NCI-H510A (cell line): ENCODE results near the gene HSFX3.
"Not testable (repeated sequence)": the region's sequence is repeated elsewhere in the genome, so short reads cannot be mapped to it uniquely, and the experiment has no call there.

Experiments
- DNase-seq: peaks from one replicate; lab custom pipeline; 2025; lab: John Stamatoyannopoulos, UW

Gene HSFX3, protein sequence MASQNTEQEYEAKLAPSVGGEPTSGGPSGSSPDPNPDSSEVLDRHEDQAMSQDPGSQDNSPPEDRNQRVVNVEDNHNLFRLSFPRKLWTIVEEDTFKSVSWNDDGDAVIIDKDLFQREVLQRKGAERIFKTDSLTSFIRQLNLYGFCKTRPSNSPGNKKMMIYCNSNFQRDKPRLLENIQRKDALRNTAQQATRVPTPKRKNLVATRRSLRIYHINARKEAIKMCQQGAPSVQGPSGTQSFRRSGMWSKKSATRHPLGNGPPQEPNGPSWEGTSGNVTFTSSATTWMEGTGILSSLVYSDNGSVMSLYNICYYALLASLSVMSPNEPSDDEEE

DNA sequence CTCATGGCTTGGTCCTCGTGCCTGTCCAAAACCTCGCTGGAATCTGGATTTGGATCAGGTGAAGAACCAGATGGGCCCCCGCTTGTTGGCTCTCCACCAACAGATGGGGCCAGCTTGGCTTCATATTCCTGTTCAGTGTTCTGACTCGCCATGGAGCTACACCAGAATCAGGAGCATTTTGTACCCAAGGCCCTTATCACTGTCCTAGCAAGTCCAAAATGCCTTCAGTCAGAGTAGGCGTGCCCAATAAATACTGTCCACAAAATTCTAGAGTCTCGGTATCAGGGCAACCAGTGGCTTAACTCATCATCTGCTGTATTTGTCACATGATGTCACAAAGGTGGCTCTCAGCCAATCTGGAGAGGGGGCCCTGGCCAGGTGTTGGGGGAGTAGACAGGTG is at the start of gene HSFX3:
Gene HSFX3 (minus strand): TSS at position 224 of the 400 bp plus-strand sequence. CDS start 72 bp downstream, at position 152.
- DNase-seq: not testable (repeated sequence)

DNA sequence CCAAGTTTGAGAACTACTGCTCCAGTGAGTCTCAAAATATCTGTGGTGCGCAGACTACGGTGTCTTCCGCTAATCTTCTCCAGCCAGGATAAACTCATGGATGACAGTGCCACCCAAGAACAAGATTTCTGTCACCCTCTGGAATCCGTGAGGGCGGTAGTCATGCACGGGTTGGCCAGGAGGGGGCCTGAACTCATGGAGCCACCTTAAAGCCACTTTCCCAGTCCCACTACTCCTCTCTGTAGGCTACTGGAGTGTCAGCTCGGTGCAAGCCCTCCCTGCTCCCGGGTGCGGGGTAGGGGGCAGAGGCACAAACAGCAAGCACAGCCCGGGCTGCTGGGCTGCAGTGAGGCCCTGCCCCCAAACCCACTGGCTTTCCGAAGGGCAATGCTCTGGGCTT is 48.9 kb upstream of the HSFX3 start:
- not testable (repeated sequence) for DNase-seq

DNA sequence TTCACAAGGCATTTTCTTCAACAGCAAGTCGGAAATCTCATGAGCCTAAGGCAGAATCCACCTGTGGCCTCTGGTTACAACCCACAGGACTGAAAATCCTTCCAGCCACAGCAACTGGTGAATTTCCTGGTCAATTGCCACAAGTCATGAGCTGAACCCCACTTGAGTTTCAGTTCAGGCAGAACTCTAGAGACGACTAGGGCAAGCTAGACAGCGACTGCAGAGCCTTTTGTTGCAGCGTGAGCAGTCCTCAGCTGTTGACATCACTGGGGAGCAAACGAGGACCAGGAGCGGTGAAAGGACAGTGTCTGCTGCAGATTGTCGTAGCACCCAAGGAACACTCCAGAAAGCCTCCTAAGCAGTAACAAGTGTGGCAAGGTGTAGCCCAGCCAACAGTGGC is 46.2 kb upstream of the HSFX3 start:
- DNase-seq: not testable (repeated sequence)

DNA sequence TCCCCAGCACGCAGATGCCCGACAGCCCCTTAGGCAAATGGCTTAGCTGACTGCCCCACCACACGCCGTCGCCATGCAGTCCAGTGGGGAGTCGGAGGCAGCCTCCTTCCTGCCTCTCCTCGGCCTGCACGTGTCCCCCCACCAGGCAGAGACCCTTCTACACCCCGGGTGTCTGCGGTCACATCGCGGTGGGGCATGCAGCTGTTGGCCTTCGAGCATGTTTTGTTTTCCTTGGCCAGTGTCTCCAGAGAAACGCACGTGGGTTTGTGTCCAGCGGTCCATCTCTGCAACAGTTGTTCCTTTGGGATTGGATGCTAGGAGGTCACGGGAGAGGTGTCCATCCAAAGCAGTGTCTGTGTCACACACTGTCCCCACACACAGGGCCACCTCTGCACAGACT is 45.5 kb upstream of the HSFX3 start, which contains the start of gene HSFX2:
Gene HSFX2 (minus strand): TSS at position 101 of the 400 bp plus-strand sequence. CDS start 614 bp downstream, outside the sequence.
- DNase-seq: not testable (repeated sequence)

DNA sequence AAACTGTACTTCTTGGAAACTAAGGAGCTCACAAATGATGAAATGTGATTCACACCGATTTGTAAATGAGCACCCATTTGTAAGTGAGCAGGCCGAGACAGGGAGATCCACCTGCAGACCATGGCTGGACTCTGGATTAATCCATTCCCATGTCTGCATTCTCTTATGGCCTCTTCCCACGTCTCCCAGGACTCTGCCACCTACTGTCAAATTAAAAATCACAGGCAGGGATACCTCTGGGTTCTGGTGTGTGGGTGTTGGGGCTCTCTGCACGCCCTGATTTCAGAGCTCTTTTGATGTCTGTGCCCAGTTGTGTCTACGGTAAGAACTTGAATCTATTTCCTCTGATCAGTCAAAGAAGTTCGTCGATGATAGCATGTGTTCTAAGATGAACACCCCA is 41.3 kb upstream of the HSFX3 start:
- not testable (repeated sequence) for DNase-seq

DNA sequence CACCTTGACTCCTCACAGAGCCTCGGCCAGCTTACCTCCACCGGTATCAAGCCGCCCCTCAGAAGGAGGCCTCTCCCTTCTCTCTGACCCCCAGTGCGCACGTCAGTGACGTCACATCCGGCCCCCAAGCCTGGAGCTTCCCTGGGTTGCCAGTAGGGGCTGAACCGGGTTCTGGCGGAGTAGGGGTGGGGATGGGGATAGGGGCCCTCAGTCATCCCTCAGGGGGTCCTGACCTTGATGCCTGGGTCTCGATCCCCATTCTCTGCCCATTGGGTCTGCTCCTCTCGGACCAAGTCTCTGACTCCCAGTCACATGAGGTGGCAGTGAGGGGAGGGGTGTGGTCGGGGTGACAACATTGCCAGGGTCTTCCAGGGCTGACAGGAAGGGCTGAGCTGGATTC is 37.6 kb upstream of the HSFX3 start, which contains the start of gene MAGEA9B:
Gene MAGEA9B (minus strand): TSS at position 101 of the 400 bp plus-strand sequence. CDS start 4,280 bp downstream, outside the sequence.
- DNase-seq: not testable (repeated sequence)

DNA sequence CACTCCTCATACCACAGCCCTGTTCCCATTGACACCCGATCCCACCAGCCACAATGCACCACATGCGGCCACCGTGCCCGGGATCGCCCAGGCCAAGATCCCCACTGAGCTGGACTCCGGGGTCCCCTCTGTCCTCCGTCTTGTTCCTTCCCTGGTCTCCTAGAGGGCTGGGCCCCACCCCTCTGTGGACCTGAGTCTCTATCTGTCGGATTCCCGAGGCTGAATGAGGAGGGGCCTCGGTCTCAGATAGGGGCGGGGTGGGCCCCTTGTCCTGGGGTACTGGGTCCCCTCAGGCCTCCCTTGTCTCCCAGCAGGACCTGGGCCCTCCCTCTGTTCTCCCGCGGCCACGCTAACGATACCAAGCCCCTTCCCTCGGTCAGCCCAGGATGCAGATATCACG is 35.9 kb upstream of the HSFX3 start:
- not testable (repeated sequence) for DNase-seq

DNA sequence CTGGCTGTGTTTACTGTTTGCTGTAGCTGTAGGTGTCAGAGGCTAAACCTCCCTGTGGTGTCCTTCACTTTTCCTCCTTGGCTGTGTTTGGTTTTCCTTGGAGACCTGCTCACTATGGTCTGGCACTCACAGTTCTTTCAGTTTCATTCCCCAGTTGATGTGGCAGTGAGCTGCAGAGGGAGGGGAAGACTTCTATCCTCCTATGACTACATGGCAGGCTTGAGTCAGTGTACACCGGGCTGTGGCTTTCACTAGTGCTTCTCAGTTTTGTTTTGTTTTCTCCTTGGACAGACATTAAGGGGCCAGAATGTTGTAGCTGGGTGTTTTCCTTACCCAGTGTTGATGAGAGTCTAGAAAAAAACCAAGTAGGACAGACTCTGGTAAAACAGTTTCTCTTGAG is 23.7 kb upstream of the HSFX3 start:
- not testable (repeated sequence) for DNase-seq

DNA sequence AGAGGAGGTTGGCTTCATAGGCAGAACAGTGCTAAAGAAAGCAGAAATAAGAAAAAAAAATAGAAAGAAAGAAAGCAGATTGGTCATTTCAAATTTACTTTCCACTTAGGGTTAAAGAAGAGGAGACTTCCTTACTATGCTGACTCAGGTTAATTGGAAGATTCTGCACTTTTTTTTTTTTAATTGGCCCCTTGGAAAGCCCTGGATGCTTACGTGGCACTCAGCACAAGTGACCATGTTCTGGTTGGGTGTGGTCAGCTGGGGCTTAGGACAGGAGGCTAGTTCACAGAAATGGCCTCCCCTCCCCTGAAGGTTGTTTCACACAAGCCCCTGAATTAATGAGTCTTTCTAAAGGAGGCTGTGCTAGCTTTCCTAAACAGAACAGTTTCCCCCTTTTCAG is 23.0 kb upstream of the HSFX3 start:
- no peak for DNase-seq

DNA sequence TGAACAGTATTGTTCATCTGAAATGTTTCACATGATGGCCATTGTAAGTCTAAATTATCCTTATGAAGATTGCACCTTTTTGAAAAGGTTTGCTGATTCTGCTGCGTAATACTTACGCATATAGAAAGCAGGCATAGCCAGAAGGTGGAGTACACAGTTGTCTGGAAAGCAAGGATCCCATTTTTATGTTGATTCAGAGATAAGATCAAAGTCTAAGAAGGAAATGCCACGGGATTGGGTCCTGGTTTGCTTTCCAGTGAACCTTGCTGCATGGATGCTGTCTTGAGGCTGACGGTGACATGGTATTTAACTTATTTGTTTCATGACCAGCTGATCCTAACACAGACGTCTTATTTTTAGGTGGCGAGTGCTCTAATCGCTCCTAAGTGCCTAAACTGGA is 22.0 kb upstream of the HSFX3 start:
- DNase-seq: no peak

DNA sequence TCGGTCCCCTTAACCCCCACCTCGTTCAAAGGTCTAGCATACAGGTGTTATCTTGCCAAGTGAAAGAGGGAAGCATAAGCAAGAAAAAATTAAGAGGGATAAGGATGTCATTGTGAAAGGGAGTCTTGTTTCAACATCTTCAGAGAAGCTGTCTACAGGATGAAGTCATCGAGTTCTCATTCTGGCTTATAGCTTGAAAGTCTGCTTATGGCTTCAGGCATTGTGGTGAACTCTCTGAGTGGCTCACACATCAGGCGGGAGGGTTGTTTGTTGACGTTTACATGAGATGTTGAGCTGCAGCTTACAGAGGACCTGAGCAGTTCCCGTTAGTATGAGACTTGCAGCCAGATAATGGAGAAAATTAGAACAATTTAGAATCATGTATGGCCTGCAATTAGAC is 20.9 kb upstream of the HSFX3 start:
- DNase-seq: peak; percentile 2

DNA sequence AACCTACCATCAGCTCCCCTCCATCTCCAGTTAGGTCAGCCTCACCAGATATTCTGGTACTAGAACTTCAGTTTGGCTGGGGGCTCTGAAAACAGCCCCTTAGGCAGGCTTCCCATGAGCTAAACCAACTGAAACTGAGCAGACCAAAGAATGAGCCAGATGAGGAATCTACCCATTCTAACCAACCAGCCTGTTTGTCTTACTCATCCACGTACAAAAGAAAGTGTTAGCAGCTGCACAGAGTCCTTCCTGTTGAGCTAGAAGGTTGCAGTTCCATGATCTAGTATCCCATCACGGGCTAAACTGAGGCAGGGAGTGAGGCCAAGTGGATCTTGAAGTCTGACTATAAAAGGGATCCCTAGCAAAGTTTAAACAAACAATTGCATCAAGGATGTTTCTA is 20.0 kb upstream of the HSFX3 start:
- no peak for DNase-seq

DNA sequence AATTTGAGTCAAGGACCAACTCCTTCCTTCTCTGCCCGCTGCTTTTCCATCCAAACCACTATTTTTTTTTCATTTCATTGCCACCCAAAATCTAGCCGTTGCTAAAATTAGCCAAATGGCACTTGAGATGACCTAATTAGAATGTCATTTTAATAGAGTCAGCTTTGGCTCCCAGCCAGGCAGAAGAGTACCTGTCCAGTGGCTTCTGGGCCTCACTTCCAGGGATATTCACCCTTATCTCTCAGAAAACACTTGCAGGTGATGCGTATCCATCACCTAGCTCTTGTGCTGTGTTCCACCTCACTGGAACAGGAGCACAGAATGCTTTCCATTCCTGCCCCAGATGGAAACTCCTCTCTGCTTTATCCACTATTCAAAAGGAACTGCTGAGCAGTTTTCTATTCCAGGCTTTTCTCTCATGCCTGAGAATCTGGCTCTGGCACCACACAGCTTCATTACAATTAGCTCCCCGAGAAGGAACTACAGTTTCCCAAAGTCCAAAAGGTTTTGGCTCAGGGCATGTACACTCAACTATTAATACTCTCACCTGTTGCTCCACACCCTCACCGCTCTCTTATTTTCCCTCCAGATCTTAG is 19.1 kb upstream of the HSFX3 start:
- peak; percentile 13 for DNase-seq

DNA sequence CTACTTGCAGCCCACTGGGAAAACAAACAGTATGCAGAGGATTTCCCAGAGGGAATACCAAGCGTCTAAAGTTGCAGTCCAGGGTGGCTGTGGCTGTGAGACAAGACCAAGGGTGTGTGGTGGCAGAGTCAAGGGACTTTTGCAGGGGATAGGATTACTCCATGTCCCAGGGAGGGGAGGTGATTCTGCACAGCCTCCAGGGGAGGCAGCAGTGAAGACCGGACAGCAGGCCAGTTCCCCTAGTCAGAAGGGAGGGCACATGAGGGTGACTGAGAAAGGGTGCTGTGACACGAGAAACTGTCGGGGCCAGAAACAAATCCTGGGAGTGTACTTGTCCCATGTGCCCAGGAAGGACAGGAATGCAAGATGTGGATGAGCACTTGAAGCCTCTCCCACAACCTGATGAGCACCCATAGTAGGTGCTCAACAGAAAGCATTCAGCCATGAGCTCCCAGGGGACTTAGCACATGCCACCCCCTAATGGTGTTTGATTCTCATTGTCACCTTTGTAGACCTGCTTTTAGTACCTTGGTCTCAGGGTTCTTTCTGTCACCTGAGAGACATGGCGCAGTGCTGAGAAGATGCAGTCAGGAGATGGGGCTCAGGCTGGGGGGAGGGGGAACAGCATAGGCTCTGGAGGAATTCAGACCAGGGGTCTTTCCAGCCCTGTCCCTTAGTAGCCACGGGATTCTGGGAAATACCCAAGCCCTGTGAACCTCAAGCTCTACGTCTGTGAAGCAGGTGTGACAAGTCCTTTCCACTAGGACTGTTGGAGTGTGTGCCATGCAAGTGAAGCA is 18.1 kb upstream of the HSFX3 start:
- no peak for DNase-seq

DNA sequence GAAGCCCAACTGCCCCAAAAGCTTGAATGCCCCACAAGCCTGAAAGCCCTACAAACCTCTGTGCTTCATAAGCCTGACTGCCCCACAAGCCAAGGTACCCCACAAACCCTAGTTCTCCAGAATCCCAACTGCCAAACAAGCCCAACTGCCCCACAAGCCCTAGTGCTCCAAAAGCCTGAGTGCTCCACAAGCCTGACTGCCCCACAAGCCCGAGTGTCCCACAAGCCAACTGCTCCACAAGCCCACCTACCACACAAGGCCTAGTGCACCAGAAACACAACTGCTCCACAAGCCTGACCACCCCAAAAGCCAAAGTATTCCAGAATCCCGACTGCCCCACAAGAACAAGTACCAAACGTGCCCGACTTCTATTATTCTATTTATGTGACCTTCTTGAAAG is 13.6 kb upstream of the HSFX3 start:
- DNase-seq: no peak

DNA sequence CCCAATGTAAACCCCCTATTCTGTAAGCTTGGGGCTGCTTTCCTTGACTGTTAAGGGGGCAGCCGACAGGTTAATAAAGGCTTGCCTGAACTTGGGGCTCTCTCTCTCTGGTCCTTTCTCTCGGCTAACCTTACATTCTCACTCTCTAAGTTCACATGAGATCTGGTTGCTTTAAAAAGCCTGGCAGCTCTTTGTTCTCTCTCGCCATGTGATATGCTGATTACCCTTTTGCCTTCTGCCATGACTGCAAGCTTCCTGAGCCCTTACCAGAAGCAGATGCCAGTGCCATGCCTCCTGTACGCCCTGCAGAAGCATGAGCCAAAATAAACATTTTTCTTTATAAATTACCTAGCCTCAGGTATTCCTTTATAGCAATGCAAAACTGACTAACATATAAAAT is 5.5 kb upstream of the HSFX3 start:
- not testable (repeated sequence) for DNase-seq

DNA sequence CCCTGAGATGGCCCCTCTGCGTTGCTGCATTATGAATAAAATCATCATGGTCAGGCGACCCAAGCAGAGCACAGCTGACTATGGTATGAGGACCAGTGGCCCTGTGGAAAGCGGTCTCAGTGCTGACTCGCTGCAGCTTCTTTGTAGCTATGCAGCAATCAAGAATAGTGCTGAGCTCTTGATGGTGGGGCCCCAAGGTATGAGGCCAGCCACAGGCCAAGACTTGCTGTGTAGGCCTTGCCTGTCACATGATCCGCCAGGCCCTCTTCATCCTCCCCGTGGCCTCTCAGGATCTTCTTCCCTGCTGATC is 2.2 kb upstream of the HSFX3 start:
- DNase-seq: not testable (repeated sequence)

DNA sequence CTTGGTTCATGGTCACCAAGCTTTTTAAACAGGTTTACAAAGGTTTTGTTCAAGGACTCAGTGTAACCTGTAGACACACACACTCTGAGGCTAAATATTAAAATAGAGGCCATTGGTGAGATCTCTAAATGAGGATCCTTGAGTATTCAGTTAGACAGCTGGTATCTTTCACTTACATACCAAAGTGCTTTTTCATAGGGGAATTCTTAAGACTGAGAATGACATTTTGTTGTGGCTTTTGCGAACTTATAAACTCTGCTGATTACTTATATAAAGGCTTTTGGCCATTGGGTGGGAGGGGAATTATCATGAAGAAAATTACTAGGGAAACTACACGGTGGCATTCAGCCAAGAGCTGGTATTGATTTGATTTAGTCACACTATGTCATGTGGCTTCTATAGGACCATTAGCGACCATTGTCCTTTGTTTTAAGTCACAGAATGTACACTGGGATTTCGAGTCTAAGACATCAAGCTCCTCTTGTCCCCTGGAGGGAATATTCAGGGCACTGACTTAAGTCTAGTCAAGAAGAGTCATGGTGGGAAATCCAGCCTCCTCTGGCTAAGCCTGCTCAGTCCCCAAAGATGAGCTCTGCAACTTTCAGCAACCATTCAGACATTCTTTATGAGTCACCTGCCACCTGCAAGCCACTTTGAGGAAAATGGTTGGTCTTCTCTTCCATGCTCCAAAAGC is 1.7 kb upstream of the HSFX3 start:
- DNase-seq: not testable (repeated sequence)

DNA sequence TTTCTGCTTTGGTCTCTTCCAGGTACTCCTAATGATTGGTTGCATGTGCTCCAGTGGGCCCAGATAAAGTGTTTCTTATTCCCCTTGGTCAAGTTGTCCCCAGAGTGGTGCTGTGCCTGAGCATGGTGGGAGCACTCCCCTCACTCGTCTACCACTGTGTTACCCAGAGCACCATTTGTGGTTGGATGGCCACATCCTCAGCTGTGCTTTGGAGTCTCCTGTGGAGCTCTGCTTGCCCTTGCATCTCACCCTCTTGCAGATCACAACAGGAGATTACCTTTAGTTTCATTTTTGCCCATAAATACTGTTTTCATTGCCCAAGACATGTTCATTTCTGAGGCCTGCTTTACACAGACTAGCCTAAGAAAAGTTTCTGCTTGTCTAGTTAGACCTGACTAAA is 730 bp upstream of the HSFX3 start:
- not testable (repeated sequence) for DNase-seq

DNA sequence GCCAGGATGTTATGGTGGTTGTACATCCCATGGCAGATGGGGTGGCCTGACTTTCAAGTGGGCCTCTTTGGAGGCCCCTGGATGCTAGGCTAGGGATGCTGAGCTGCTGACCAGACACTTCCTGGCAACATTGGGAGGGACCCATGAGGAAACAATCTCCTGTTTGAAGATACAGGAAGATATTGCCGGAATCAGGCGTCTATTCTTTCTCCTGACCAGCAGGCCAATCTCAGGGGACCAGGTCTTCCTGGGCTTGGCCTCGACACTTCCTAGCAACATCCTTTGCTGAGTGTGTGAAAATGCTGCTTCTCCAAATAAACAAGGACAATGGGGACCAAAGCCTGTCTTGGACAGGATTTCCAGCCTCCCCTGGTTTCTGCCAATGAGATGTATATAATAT is 1.9 kb downstream of the HSFX3 start:
- DNase-seq: not testable (repeated sequence)

DNA sequence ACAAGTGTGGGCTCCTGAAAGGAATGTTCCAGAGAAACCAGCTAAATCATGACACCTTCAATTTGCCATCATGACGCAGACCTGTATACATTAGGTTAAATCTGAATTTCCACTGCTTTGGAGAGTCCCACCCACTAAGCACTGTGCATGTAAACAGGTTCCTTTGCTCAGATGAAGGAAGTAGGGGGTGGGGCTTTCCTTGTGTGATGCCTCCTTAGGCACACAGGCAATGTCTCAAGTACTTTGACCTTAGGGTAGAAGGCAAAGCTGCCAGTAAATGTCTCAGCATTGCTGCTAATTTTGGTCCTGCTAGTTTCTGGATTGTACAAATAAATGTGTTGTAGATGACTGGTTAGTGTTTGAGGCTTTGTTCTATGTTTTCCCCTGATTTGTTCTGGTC is 2.8 kb downstream of the HSFX3 start:
- not testable (repeated sequence) for DNase-seq
